Thymus (tissue), 14 donors: ENCODE results near the gene LMOD3. TPM values are rescaled to one million over a fixed set of nuclear protein-coding genes. Genes with fewer than 3 reads are reported as not detected.

Experiments
- DNase-seq, 9 donors: peaks; one replicate each; pipeline ENCODE4 v3.0.0-alpha.2; 2013; ENCODE audit warnings: low spot score in 9 of 9, low read depth in 6 of 9, missing footprints in 1 of 9
- H3K27ac ChIP-seq, 2 donors: one replicate each; pipeline ENCODE4 v1.5.1; 2013; ENCODE audit warnings: control low read depth in 1 of 2, low read depth in 1 of 2, low read length in 1 of 2, mild to moderate bottlenecking in 1 of 2, moderate library complexity in 1 of 2
- H3K27me3 ChIP-seq, 2 donors: one replicate each; pipeline ENCODE4 v1.5.1; 2013; ENCODE audit warnings: low read length in 1 of 2; ENCODE audit not compliant: control insufficient read depth in 2 of 2, insufficient read depth in 1 of 2
- H3K36me3 ChIP-seq, 2 donors: one replicate each; pipeline ENCODE4 v1.5.1; 2013; ENCODE audit warnings: low read length in 1 of 2, mild to moderate bottlenecking in 1 of 2, moderate library complexity in 1 of 2; ENCODE audit not compliant: control insufficient read depth in 2 of 2, insufficient read depth in 2 of 2
- H3K4me1 ChIP-seq, 2 donors: one replicate each; pipeline ENCODE4 v1.5.1; 2013; ENCODE audit warnings: low read length in 2 of 2; ENCODE audit not compliant: control insufficient read depth in 2 of 2, insufficient read depth in 2 of 2
- H3K4me3 ChIP-seq, 2 donors: one replicate each; pipeline ENCODE4 v1.5.1; 2013; ENCODE audit warnings: low read length in 2 of 2, control low read depth in 1 of 2, mild to moderate bottlenecking in 1 of 2
- H3K9me3 ChIP-seq, 2 donors: one replicate each; pipeline ENCODE4 v1.5.1; 2013; ENCODE audit warnings: low read length in 1 of 2, mild to moderate bottlenecking in 1 of 2; ENCODE audit not compliant: control insufficient read depth in 2 of 2, insufficient read depth in 1 of 2
- WGBS: extraction: QIAGEN DNeasy Blood & Tissue Kit; methylation state at CpG from one replicate; pipeline ENCODE4 v1.1.7; 2013; 5-methylcytosine and 5-hydroxymethylcytosine counted together
- long read RNA-seq, 10 donors: transcript quantifications; one replicate each; lab custom pipeline, GENCODE V29; 2026
- polyA plus RNA-seq: library from polyadenylated mRNA; stranded (reverse); fragments of 200-250 nt; gene quantifications from one replicate; pipeline ENCODE4 v1.2.3, GENCODE V29; 2013
- total RNA-seq: library from RNA; stranded (reverse); fragments of 120-200 nt; gene quantifications from one replicate; pipeline ENCODE4 v1.2.4, GENCODE V29; 2013
- donor health status: healthy.

The LMOD3 gene
- total RNA-seq = 0.14 TPM
- 0.11 TPM for polyA plus RNA-seq
- long read RNA-seq, donor 1 = 0 reads
- long read RNA-seq, donor 2 = 0 reads
- long read RNA-seq, donor 3 = 0 reads
- long read RNA-seq, donor 4 = 0 reads
- long read RNA-seq, donor 5 = 0 reads
- long read RNA-seq, donor 6 = 0 reads
- long read RNA-seq, donor 7 = 0 reads
- long read RNA-seq, donor 8 = 0 reads
- long read RNA-seq, donor 9 = 0 reads
- long read RNA-seq, donor 10 = 0 reads

- Histone ChIP-seq H3K4me3 (no peak within 1 kb of the TSS), H3K27me3 (no peaks in the 10 kb centered on the region), H3K36me3 (no peaks in the 10 kb centered on the region), H3K9me3 (no peaks in the 10 kb centered on the region), H3K4me1 (no peaks in the 10 kb centered on the region), H3K27ac (no peak within 1 kb of the TSS)
- 95% methylated on average over 3 of the region's 3 CpGs for WGBS
- no peak for DNase-seq
Measured at GRCh38 chr3:69122403-69122802, at the start of gene LMOD3. TSS of gene LMOD3 (minus strand) at chr3:69122595. CDS start at chr3:69122386, 209 bp downstream.

DNA sequence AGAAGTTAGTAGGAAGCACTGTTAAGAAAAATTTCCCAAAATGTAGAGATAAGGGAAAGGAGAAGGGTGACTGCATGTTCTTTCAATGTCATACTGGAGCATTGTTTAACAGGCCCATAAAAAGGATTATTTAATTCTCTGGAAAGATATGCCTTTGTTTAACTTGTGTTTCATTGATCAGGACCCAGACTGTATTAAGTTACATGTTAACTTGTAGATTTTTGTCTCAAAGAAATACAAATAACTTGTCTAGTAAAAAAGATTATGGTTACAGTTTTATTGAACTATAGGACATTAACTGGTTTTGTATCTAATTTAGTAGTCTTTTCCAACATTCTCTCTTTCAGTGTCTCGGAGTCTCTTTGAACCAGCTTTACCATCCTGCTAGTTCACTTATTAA, 49.7 kb upstream of the LMOD3 start:
- Histone ChIP-seq H3K27ac (no peak overlapping the region), H3K4me1 (no peaks in the 10 kb centered on the region), H3K27me3 (no peaks in the 10 kb centered on the region), H3K4me3 (no peak overlapping the region), H3K36me3 (peaks cover 11 to 15% of the 10 kb centered on the region in 2 donors), H3K9me3 (no peaks in the 10 kb centered on the region)
- no peak for DNase-seq
- 98% methylated on average over 1 of the region's 1 CpG for WGBS

GRCh38 chr3:69166446-69166845, 44.1 kb upstream of the LMOD3 start:
- H3K27me3 ChIP-seq = no peaks in the 10 kb centered on the region
- no peak for DNase-seq
- no peak overlapping the region for H3K4me3 ChIP-seq
- 98% methylated on average over 1 of the region's 1 CpG for WGBS
- H3K36me3 ChIP-seq = peaks cover 3% of the 10 kb centered on the region in 2 donors
- no peaks in the 10 kb centered on the region for H3K9me3 ChIP-seq
- H3K4me1 ChIP-seq = no peaks in the 10 kb centered on the region
- no peak overlapping the region for H3K27ac ChIP-seq

GRCh38 chr3:69165744-69166143, 43.3 kb upstream of the LMOD3 start:
- 98% methylated on average over 4 of the region's 4 CpGs for WGBS
- H3K36me3 ChIP-seq = no peaks in the 10 kb centered on the region
- no peaks in the 10 kb centered on the region for H3K4me1 ChIP-seq
- H3K4me3 ChIP-seq = no peak overlapping the region
- no peaks in the 10 kb centered on the region for H3K27me3 ChIP-seq
- no peak overlapping the region for H3K27ac ChIP-seq
- DNase-seq = no peak
- no peaks in the 10 kb centered on the region for H3K9me3 ChIP-seq

GRCh38 chr3:69164296-69164695, 41.9 kb upstream of the LMOD3 start:
- Histone ChIP-seq H3K4me3 (no peak overlapping the region), H3K27ac (no peak overlapping the region), H3K9me3 (no peaks in the 10 kb centered on the region), H3K27me3 (no peaks in the 10 kb centered on the region), H3K36me3 (no peaks in the 10 kb centered on the region), H3K4me1 (no peaks in the 10 kb centered on the region)
- DNase-seq = no peak

DNA sequence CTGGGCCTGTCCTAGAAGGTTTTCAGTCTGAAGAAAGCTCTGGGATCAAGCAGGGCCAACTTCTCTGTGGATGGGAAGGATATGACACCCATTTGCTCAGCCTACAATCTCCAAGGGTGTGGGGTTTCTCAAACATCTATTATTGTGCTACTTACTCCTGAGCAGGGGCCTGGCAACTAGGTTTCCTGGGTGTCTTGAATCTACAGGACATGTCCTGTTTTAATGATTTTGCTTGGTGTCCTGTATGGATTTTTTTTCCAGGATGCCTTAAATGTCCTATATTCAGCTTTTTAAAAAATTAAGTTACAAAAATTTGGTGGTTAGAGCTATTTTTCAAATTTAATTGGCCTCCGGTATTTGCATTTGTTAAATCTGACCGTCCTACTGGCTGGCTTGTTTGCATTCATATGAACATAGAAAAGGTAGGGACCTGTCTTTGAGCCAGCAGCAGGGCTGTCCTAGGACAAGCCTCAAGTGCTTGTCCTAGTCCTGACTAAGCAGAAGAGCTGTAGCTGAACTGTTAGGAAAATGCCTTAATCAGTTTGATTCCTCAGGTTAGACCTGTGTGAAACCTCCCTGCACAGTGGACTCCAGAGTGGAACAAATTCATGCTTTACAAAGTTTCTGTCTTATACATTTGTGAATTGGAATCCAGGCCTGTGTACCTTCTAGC, 40.0 kb upstream of the LMOD3 start:
- Histone ChIP-seq H3K27ac (no peak overlapping the region), H3K36me3 (no peaks in the 10 kb centered on the region), H3K4me1 (no peaks in the 10 kb centered on the region), H3K9me3 (no peaks in the 10 kb centered on the region), H3K4me3 (no peak overlapping the region), H3K27me3 (no peaks in the 10 kb centered on the region)
- DNase-seq = no peak
- WGBS = 96% methylated on average over 2 of the region's 2 CpGs

DNA sequence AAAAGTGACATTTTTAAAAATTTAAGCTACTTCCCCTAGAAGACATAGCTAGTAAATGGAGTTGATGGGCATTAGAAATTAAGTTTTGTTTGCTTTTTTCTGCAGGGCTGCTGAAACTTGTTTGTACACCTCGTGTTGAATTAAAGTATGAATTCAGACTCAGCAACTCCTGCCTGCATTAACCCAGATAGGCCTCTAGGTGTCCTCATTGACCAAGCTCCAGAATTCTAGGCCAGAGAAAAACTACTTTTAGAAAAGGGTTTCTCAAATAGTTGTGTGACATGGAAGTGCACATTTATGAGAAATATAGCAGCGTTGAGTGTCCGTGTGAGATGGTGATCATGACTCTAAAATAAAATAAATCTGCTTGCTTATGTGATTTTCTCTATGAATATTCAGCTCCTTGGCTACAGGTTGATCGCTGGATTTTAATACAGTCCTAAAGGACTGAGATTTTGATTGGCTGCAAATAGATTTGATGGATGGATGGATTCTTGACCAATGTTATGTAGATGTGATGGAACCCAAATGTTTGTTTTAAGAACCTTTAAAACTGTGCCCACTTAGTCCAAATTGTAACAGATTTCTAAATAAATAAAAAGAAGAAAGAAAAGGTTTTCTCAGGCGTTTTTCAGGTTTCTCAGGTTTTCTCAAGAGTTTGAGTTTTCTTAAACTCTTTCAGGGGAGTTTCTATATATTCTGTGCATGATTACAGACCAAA, 39.4 kb upstream of the LMOD3 start:
- peak; percentile 19 to 73 (median 42) for DNase-seq
- H3K4me1 ChIP-seq = no peaks in the 10 kb centered on the region
- WGBS = 43% methylated on average over 5 of the region's 5 CpGs

DNA sequence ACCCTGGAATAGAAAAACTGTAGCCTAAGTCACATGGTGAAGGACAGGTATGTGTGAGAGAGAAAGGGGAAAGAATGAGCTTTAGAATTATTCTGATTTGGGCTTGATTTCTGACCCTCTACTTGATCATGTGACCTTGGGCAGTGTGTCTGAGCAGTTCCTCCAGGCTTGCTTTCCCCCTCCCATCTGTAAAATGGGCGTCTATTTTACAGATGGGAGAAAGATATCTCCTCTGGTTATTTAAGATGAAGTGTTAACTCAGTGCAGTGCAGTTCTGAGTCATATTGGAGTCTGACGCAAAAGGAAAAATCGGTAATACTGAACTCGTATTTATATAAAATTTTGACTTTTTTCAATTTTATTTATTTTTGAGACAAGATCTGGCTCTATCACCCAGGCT, 38.1 kb upstream of the LMOD3 start:
- Histone ChIP-seq H3K36me3 (no peaks in the 10 kb centered on the region), H3K4me1 (no peaks in the 10 kb centered on the region), H3K27me3 (no peaks in the 10 kb centered on the region), H3K4me3 (no peak overlapping the region), H3K27ac (no peak overlapping the region), H3K9me3 (no peaks in the 10 kb centered on the region)
- DNase-seq = no peak
- WGBS = 94% methylated on average over 4 of the region's 4 CpGs

More for the DNA sequence above, 39.4 kb upstream of the LMOD3 start:
- Histone ChIP-seq H3K36me3 (no peaks in the 10 kb centered on the region), H3K9me3 (no peaks in the 10 kb centered on the region), H3K4me3 (no peak overlapping the region), H3K27me3 (no peaks in the 10 kb centered on the region), H3K27ac (no peak overlapping the region)

- H3K4me1 ChIP-seq = no peaks in the 10 kb centered on the region
- no peak overlapping the region for H3K4me3 ChIP-seq
- no peak overlapping the region for H3K27ac ChIP-seq
- WGBS = 53% methylated on average over 2 of the region's 2 CpGs
- no peaks in the 10 kb centered on the region for H3K9me3 ChIP-seq
- H3K36me3 ChIP-seq = no peaks in the 10 kb centered on the region
- no peak for DNase-seq
- no peaks in the 10 kb centered on the region for H3K27me3 ChIP-seq
Measured at GRCh38 chr3:69160107-69160506, 37.7 kb upstream of the LMOD3 start.
